HCT116 (cell line): ENCODE measurements around the gene FAM83E. TPM values are rescaled to one million over a fixed set of nuclear protein-coding genes. Genes with fewer than 3 reads are reported as not detected.

ENCODE experiments used
- ATAC-seq: fragments of 200-7000 bp; cut with Tn5 transposase; 2 replicates; pipeline ENCODE4 v1.9.1; 2020; ENCODE audit warnings: mild to moderate bottlenecking, moderate library complexity
- BruUV-seq: library from RNA; stranded (reverse); fragments of 400-500 nt; replicated peaks from 2 replicates; lab custom pipeline; 2021; lab: Mats Ljungman, UMichigan
- CTCF ChIA-PET: fragments of 300-600 bp; sonication (Branson Sonifier 250); formaldehyde crosslinking; loops from one replicate; lab custom pipeline; 2021; ENCODE audit warnings: antibody characterized with exemption; lab: Charles Lee
- POLR2A ChIA-PET: fragments of 300-600, 350-600 bp; sonication (Branson Sonifier 250); formaldehyde crosslinking; loops from one replicate; lab custom pipeline; 2021; ENCODE audit warnings: antibody characterized with exemption; lab: Charles Lee
- RAD21 ChIA-PET, 2 experiments: fragments of 300-600 bp; sonication (Branson Sonifier 250); formaldehyde crosslinking; loops; one replicate each; lab custom pipeline; 2023; ENCODE audit warnings: low total read pairs in 2 of 2; ENCODE audit not compliant: uncharacterized antibody in 2 of 2, unreplicated experiment in 2 of 2, low non-redundant PET in 1 of 2; lab: Charles Lee
- DNase-seq: peaks from one replicate; pipeline ENCODE4 v3.0.0-alpha.2; 2010; ENCODE audit warnings: low read depth, low spot score
- H2AFZ ChIP-seq: fragments of 200-600 bp; shearing (Covaris generic), sonication (generic); 2 replicates; pipeline ENCODE4 v1.6.1; 2017; ENCODE audit warnings: low read depth, mixed run types, mixed read lengths, antibody characterized with exemption, low read length; ENCODE audit not compliant: poor library complexity, severe bottlenecking
- H3K27ac ChIP-seq: 2 replicates; pipeline ENCODE4 v1.5.1; 2012; ENCODE audit warnings: low read depth, low read length
- H3K27me3 ChIP-seq: fragments of 200-600 bp; sonication (generic); 2 replicates; pipeline ENCODE4 v1.6.1; 2016; ENCODE audit warnings: mixed run types, low read length, mixed read lengths; ENCODE audit not compliant: insufficient read depth
- H3K36me3 ChIP-seq, 2 experiments: fragments of 200-500 bp in 1 of 2; fragments of 200-600 bp in 1 of 2; sonication (Bioruptor generic) in 1 of 2; sonication (generic) in 1 of 2; 2 replicates each; pipeline versions ENCODE4 v1.5.1 to v1.6.1; 2014 to 2016; ENCODE audit warnings: low read length in 2 of 2, inconsistent platforms in 1 of 2, mixed read lengths in 1 of 2, mixed run types in 1 of 2; ENCODE audit not compliant: insufficient read depth in 2 of 2, control insufficient read depth in 1 of 2
- H3K4me1 ChIP-seq, 2 experiments: fragments of 200-600 bp in 1 of 2; sonication (generic) in 1 of 2; 2 replicates each; pipeline versions ENCODE4 v1.5.1 to v1.6.1; 2012 to 2017; ENCODE audit warnings: low read length in 2 of 2, inconsistent platforms in 1 of 2, mild to moderate bottlenecking in 1 of 2, mixed read lengths in 1 of 2, mixed run types in 1 of 2, moderate library complexity in 1 of 2; ENCODE audit not compliant: insufficient read depth in 2 of 2, control insufficient read depth in 1 of 2
- H3K4me2 ChIP-seq: fragments of 200-600 bp; sonication (generic); 2 replicates; pipeline ENCODE4 v1.6.1; 2017; ENCODE audit warnings: mixed run types, low read length, mixed read lengths
- H3K4me3 ChIP-seq, 2 experiments: fragments of 200-600 bp in 1 of 2; sonication (generic) in 1 of 2; replicated peaks in 1 of 2; 2 replicates each; pipeline ENCODE4 v1.5.1; 2011 to 2016; ENCODE audit warnings: low read length in 2 of 2, control low read depth in 1 of 2, low read depth in 1 of 2, mild to moderate bottlenecking in 1 of 2, mixed read lengths in 1 of 2, mixed run types in 1 of 2
- H3K79me2 ChIP-seq: fragments of 200-600 bp; sonication (generic); 2 replicates; pipeline ENCODE4 v1.6.1; 2017; ENCODE audit warnings: mild to moderate bottlenecking, mixed run types, low read length, moderate library complexity, mixed read lengths; ENCODE audit not compliant: insufficient read depth
- H3K9ac ChIP-seq: fragments of 200-600 bp; sonication (generic); 2 replicates; pipeline ENCODE4 v1.6.1; 2016; ENCODE audit warnings: low read length, mixed read lengths
- H3K9me2 ChIP-seq: fragments of 200-600 bp; sonication (generic), shearing (Covaris generic); 2 replicates; pipeline ENCODE4 v1.6.1; 2017; ENCODE audit warnings: mixed run types, mild to moderate bottlenecking, moderate library complexity; ENCODE audit not compliant: insufficient read depth
- H3K9me3 ChIP-seq, 2 experiments: fragments of 200-500 bp in 1 of 2; fragments of 200-600 bp in 1 of 2; sonication (Bioruptor generic) in 1 of 2; sonication (generic) in 1 of 2; 2 replicates each; pipeline ENCODE4 v1.6.1; 2014 to 2017; ENCODE audit warnings: low read length in 2 of 2, mixed read lengths in 2 of 2, inconsistent platforms in 1 of 2, low read depth in 1 of 2, mild to moderate bottlenecking in 1 of 2, mixed run types in 1 of 2, moderate library complexity in 1 of 2; ENCODE audit not compliant: control insufficient read depth in 1 of 2, insufficient read depth in 1 of 2
- H4K20me1 ChIP-seq: fragments of 200-600 bp; sonication (generic), shearing (Covaris generic); 2 replicates; pipeline ENCODE4 v1.6.1; 2017; ENCODE audit warnings: mixed run types, mild to moderate bottlenecking, moderate library complexity; ENCODE audit not compliant: insufficient read depth
- CBX3 ChIP-seq: IDR thresholded peaks from 2 replicates; pipeline ENCODE4 v1.6.1; 2012; ENCODE audit warnings: low read depth
- CEBPB ChIP-seq: IDR thresholded peaks from 2 replicates; pipeline ENCODE4 v1.6.1; 2012; ENCODE audit warnings: low read depth
- EZH2 ChIP-seq: fragments of 200-600 bp; sonication (generic); IDR thresholded peaks from 2 replicates; pipeline ENCODE4 v1.6.1; 2017; ENCODE audit warnings: antibody characterized with exemption, mixed run types
- FOSL1 ChIP-seq: IDR thresholded peaks from 2 replicates; pipeline ENCODE4 v1.6.1; 2012; ENCODE audit warnings: low read depth
- JUND ChIP-seq: IDR thresholded peaks from 2 replicates; pipeline ENCODE4 v1.6.1; 2012
- POLR2A ChIP-seq: IDR thresholded peaks from 2 replicates; pipeline ENCODE4 v1.7.0; 2011; ENCODE audit warnings: borderline replicate concordance; ENCODE audit not compliant: insufficient read depth, insufficient read length; ENCODE audit errors: extremely low read depth
- SIN3A ChIP-seq: IDR thresholded peaks from 2 replicates; pipeline ENCODE4 v1.6.1; 2012; ENCODE audit warnings: low read depth
- SRF ChIP-seq: IDR thresholded peaks from 2 replicates; pipeline ENCODE4 v1.6.1; 2012; ENCODE audit warnings: low read depth
- TCF7L2 ChIP-seq: IDR thresholded peaks from 2 replicates; pipeline ENCODE4 v1.7.0; 2011; ENCODE audit warnings: borderline replicate concordance, inconsistent platforms; ENCODE audit not compliant: insufficient read depth, insufficient read length; ENCODE audit errors: extremely low read depth
- YY1 ChIP-seq: IDR thresholded peaks from 2 replicates; pipeline ENCODE4 v1.6.1; 2011; ENCODE audit warnings: low read length, low read depth, moderate library complexity, mild to moderate bottlenecking; ENCODE audit not compliant: insufficient replicate concordance; ENCODE audit errors: extremely low read depth
- ZFX ChIP-seq: fragments of 450-650 bp; IDR thresholded peaks from 2 replicates; pipeline ENCODE4 v1.6.1; 2017
- ZNF274 ChIP-seq: fragments of 200-500 bp; sonication (Bioruptor generic); IDR thresholded peaks from 2 replicates; pipeline ENCODE4 v1.6.1; 2014; ENCODE audit warnings: mild to moderate bottlenecking, low read depth, low read length, inconsistent platforms
- intact Hi-C: fragments of 100-400 bp; cut with micrococcal nuclease; formaldehyde crosslinking; loops from 2 replicates; pipeline ENCODE4 v1.10.0; 2022
- total RNA-seq: library from RNA; stranded (reverse); gene quantifications from one replicate; pipeline ENCODE4 v1.2.1, GENCODE V29; 2021; ENCODE audit not compliant: unreplicated experiment
- TF ChIP-seq, protein P1 (sequence below): IDR thresholded peaks from 2 replicates; pipeline ENCODE4 v1.6.1; 2012

The FAM83E gene
- total RNA-seq, 1 experiment from 2014 or later: 6.8 TPM

DNA sequence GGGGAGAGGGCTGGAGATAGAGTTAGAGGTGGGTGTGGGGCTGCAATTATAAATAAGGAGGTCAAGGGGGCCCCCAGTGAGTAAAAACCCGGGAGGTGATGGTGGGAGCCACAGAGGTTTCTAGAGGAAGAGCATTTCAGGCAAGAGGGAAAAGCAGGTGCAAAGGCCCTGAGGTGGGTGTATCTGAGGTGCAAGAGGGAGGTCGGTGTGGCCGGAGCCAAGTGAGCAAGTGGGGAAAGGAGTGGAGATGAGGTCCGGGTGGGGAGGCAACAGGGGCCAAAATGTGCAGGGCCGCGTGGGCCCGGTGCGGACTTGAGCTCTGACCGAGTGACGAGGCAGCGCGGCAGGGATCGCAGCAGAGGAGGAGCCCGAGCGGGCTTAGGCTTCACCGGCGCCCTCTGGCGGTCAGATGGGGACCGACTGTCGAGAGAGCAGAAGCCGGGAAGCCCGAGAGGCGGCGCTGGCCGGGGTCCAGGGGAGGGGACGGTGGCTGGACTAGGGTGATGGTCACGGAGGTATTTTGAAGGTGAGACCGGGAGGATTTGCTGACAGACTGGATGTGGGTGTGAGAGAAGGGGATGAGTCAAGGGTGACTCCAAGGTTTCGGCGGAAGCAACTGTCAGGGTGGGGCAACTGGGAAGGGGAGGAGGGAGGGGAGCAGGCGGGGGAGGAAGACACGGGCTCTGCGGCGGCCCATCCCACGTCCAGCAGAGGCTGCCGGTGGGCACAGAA, 26.0 kb downstream of the FAM83E start (continued):
- TF ChIP-seq YY1 (peak; percentile 4), ZNF274 (no peak), CEBPB (no peak), JUND (no peak), EZH2 (no peak)

DNA sequence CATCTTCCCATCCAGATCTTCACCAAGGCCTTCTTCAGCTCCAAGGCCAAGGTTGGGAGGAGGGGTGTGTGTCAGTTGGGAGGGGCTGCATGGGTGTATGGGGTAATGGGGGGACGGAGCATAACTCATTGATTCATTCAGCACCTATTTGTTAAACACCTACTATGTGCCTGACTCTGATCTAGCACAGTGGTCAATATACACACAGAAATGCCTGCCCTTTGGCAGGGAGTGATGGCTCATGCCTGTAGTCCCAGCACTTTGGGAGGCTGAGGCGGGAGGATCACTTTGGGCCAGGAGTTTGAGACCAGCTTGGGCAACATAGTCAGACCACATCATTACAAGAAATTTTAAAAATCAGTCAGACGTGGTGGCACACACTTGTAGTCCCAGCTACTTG, 27.5 kb downstream of the FAM83E start:
- H3K36me3 ChIP-seq: no peaks in the 10 kb centered on the region
- POLR2A ChIA-PET: interaction anchor here (0.9 kb wide), 1 partner anchor 32 kb away, joined by 3 read pairs; the partner anchor contains the start of genes RPL18 and SPHK2
- no peaks in the 10 kb centered on the region for H3K79me2 ChIP-seq
- no peak overlapping the region for H2AFZ ChIP-seq
- intact Hi-C loops: loop anchor here (10.0 kb wide), 1 partner anchor 263 kb away; the partner anchor contains the start of gene EMP3
- no peak overlapping the region for H3K27ac ChIP-seq
- DNase-seq (no peak), ATAC-seq (no peak)
- no peak overlapping the region for H3K4me2 ChIP-seq
- TF ChIP-seq POLR2A (no peak), SRF (no peak), ZFX (no peak), YY1 (no peak), SIN3A (no peak), CBX3 (no peak), TCF7L2 (no peak), FOSL1 (no peak)
- TF ChIP-seq, protein P1, sequence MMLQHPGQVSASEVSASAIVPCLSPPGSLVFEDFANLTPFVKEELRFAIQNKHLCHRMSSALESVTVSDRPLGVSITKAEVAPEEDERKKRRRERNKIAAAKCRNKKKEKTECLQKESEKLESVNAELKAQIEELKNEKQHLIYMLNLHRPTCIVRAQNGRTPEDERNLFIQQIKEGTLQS: no peak
- no TSS peak for BruUV-seq
- no peaks in the 10 kb centered on the region for H3K9me2 ChIP-seq
- H3K4me1 ChIP-seq: peaks cover 15 to 36% of the 10 kb centered on the region in 2 experiments
- H3K9me3 ChIP-seq: no peaks in the 10 kb centered on the region
- H3K27me3 ChIP-seq: no peaks in the 10 kb centered on the region
- no peak overlapping the region for H3K9ac ChIP-seq
- no peaks in the 10 kb centered on the region for H4K20me1 ChIP-seq
- RAD21 ChIA-PET: interaction anchor here in 1 of 2 experiments (0.6 to 1.0 kb wide), 2 partner anchors 81 to 85 kb away, joined by 3 to 6 read pairs; no protein-coding TSS in a partner anchor
- no peak overlapping the region for H3K4me3 ChIP-seq
- CTCF ChIA-PET: interaction anchor here (0.6 to 7.7 kb wide), 2 partner anchors 80 to 255 kb away, joined by 3 to 276 read pairs; no protein-coding TSS in a partner anchor
